ENCODE data around the gene EXPH5.
A peak's percentile ranks its signal among the peaks of the same experiment; 100 is the strongest.

The EXPH5 gene

GRCh38 chr11:108491936-108492335, 101.6 kb downstream of the EXPH5 start:
- Histone ChIP-seq H3K36me3 (ENCODE audit: insufficient read depth, low read length) (0 out of 2 replicates have a peak, but pooled peaks cover 3% of the 10 kb centered on the region), H3K79me2 (ENCODE audit: insufficient read depth, low read length) (peaks cover 9% of the 10 kb centered on the region; the same call in 1 of the 2 replicates), H3K9me2 (replicated peaks; ENCODE audit: low read depth, low read length) (no peaks in the 10 kb centered on the region), H3K4me3 (ENCODE audit: low read length, poor library complexity, severe bottlenecking) (no peak overlapping the region), H3K27me3 (ENCODE audit: insufficient read depth, low read length, poor library complexity, severe bottlenecking) (no peaks in the 10 kb centered on the region), H3K4me1 (ENCODE audit: insufficient read depth, low read length, poor library complexity, severe bottlenecking) (peaks cover 11% of the 10 kb centered on the region), H3K9me3 (ENCODE audit: insufficient read depth, low read depth, low read length) (no peaks in the 10 kb centered on the region), H2AFZ (ENCODE audit: low read length) (0 out of 2 replicates have a peak overlapping the region, but pooled peaks have one; percentile 28), H3K4me2 (ENCODE audit: low read depth, low read length, poor library complexity, severe bottlenecking) (peak overlapping the region; percentile 15), H3F3A (ENCODE audit: low read depth) (peaks cover 7% of the 10 kb centered on the region; the same call in 1 of the 2 replicates), H3K9ac (ENCODE audit: low read depth, low read length, poor library complexity, severe bottlenecking) (no peak overlapping the region), H4K20me1 (ENCODE audit: insufficient read depth, low read length, poor library complexity, severe bottlenecking) (peaks cover 3% of the 10 kb centered on the region)
- TF ChIP-seq CTCF (conservative IDR thresholded peaks at IDR 0.05; ENCODE audit: low read length) (no peak), EZH2phosphoT487 (IDR thresholded peaks at IDR 0.05; ENCODE audit: borderline replicate concordance) (no peak)

- no peaks in the 10 kb centered on the region for H3K4me1 ChIP-seq (ENCODE audit: insufficient read depth, low read length, poor library complexity, severe bottlenecking)
- peaks cover 13% of the 10 kb centered on the region; the same call in 1 of the 2 replicates for H3K36me3 ChIP-seq (ENCODE audit: insufficient read depth, low read length)
- H2AFZ ChIP-seq (ENCODE audit: low read length), result no peak overlapping the region
- H3F3A ChIP-seq (ENCODE audit: low read depth), result no peaks in the 10 kb centered on the region
- no peaks in the 10 kb centered on the region for H3K79me2 ChIP-seq (ENCODE audit: insufficient read depth, low read length)
- H3K9me2 ChIP-seq (replicated peaks; ENCODE audit: low read depth, low read length), result no peaks in the 10 kb centered on the region
- H4K20me1 ChIP-seq (ENCODE audit: insufficient read depth, low read length, poor library complexity, severe bottlenecking), result no peaks in the 10 kb centered on the region
- H3K27me3 ChIP-seq (ENCODE audit: insufficient read depth, low read length, poor library complexity, severe bottlenecking), result no peaks in the 10 kb centered on the region
- H3K4me3 ChIP-seq (ENCODE audit: low read length, poor library complexity, severe bottlenecking), result no peak overlapping the region
- H3K4me2 ChIP-seq (ENCODE audit: low read depth, low read length, poor library complexity, severe bottlenecking), result no peak overlapping the region
- no peak for TF ChIP-seq CTCF (conservative IDR thresholded peaks at IDR 0.05; ENCODE audit: low read length)
- no peak for TF ChIP-seq EZH2phosphoT487 (IDR thresholded peaks at IDR 0.05; ENCODE audit: borderline replicate concordance)
- H3K9ac ChIP-seq (ENCODE audit: low read depth, low read length, poor library complexity, severe bottlenecking), result no peak overlapping the region
- H3K9me3 ChIP-seq (ENCODE audit: insufficient read depth, low read depth, low read length), result no peaks in the 10 kb centered on the region
Measured at GRCh38 chr11:108486828-108487227, 106.7 kb downstream of the EXPH5 start.

- Histone ChIP-seq H3K9me3 (ENCODE audit: insufficient read depth, low read depth, low read length) (no peaks in the 10 kb centered on the region), H3F3A (ENCODE audit: low read depth) (no peaks in the 10 kb centered on the region), H3K27me3 (ENCODE audit: insufficient read depth, low read length, poor library complexity, severe bottlenecking) (no peaks in the 10 kb centered on the region), H3K9ac (ENCODE audit: low read depth, low read length, poor library complexity, severe bottlenecking) (no peak overlapping the region), H3K36me3 (ENCODE audit: insufficient read depth, low read length) (peaks cover 16% of the 10 kb centered on the region; the same call in 1 of the 2 replicates), H3K9me2 (replicated peaks; ENCODE audit: low read depth, low read length) (no peaks in the 10 kb centered on the region), H2AFZ (ENCODE audit: low read length) (no peak overlapping the region), H4K20me1 (ENCODE audit: insufficient read depth, low read length, poor library complexity, severe bottlenecking) (no peaks in the 10 kb centered on the region), H3K4me2 (ENCODE audit: low read depth, low read length, poor library complexity, severe bottlenecking) (no peak overlapping the region), H3K4me3 (ENCODE audit: low read length, poor library complexity, severe bottlenecking) (no peak overlapping the region), H3K79me2 (ENCODE audit: insufficient read depth, low read length) (no peaks in the 10 kb centered on the region), H3K4me1 (ENCODE audit: insufficient read depth, low read length, poor library complexity, severe bottlenecking) (no peaks in the 10 kb centered on the region)
- no peak for TF ChIP-seq CTCF (conservative IDR thresholded peaks at IDR 0.05; ENCODE audit: low read length)
Measured at GRCh38 chr11:108486331-108486730, 107.2 kb downstream of the EXPH5 start.
